ENCODE results near the gene ASTE1.
"Not testable (repeated sequence)": the region's sequence is repeated elsewhere in the genome, so short reads cannot be mapped to it uniquely, and the experiment has no call there.

The ASTE1 gene

DNA sequence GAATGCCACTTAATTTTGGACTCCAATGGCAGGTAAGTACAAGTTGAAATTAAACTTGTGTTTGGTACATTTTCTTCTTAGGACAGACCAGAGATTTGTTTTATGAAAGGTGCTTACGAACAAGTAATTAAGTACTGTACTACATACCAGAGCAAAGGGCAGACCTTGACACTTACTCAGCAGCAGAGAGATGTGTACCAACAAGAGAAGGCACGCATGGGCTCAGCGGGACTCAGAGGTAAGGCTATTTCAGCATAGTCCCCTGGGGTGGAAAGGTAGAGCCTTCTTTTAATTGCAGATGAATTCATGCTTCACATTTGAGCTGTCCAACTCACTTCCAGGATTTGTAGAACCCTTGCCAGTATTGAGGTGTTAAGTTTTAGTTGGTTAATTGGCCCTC lies 51.4 kb downstream of the ASTE1 start:
- no peaks in the 10 kb centered on the region for H3K9me3 ChIP-seq (ENCODE audit: insufficient read depth, low read depth, low read length)
- no peak overlapping the region for H3K4me2 ChIP-seq (ENCODE audit: low read depth, low read length, poor library complexity, severe bottlenecking)
- H3K27me3 ChIP-seq (ENCODE audit: insufficient read depth, low read length, poor library complexity, severe bottlenecking) = no peaks in the 10 kb centered on the region
- no peak overlapping the region for H3K4me3 ChIP-seq (ENCODE audit: low read length, poor library complexity, severe bottlenecking)
- H3F3A ChIP-seq (ENCODE audit: low read depth) = no peaks in the 10 kb centered on the region
- no peaks in the 10 kb centered on the region for H4K20me1 ChIP-seq (ENCODE audit: insufficient read depth, low read length, poor library complexity, severe bottlenecking)
- H3K4me1 ChIP-seq (ENCODE audit: insufficient read depth, low read length, poor library complexity, severe bottlenecking) = no peaks in the 10 kb centered on the region
- no peak for TF ChIP-seq EZH2phosphoT487 (IDR thresholded peaks at IDR 0.05; ENCODE audit: borderline replicate concordance)
- TF ChIP-seq, protein P1, sequence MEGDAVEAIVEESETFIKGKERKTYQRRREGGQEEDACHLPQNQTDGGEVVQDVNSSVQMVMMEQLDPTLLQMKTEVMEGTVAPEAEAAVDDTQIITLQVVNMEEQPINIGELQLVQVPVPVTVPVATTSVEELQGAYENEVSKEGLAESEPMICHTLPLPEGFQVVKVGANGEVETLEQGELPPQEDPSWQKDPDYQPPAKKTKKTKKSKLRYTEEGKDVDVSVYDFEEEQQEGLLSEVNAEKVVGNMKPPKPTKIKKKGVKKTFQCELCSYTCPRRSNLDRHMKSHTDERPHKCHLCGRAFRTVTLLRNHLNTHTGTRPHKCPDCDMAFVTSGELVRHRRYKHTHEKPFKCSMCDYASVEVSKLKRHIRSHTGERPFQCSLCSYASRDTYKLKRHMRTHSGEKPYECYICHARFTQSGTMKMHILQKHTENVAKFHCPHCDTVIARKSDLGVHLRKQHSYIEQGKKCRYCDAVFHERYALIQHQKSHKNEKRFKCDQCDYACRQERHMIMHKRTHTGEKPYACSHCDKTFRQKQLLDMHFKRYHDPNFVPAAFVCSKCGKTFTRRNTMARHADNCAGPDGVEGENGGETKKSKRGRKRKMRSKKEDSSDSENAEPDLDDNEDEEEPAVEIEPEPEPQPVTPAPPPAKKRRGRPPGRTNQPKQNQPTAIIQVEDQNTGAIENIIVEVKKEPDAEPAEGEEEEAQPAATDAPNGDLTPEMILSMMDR (conservative IDR thresholded peaks at IDR 0.05; ENCODE audit: low read length) = no peak
- H3K9me2 ChIP-seq (replicated peaks; ENCODE audit: low read depth, low read length) = no peaks in the 10 kb centered on the region
- no peak overlapping the region for H3K9ac ChIP-seq (ENCODE audit: low read depth, low read length, poor library complexity, severe bottlenecking)
- peaks cover 81% of the 10 kb centered on the region for H3K36me3 ChIP-seq (ENCODE audit: insufficient read depth, low read length)
- H2AFZ ChIP-seq (ENCODE audit: low read length) = no peak overlapping the region
- no peaks in the 10 kb centered on the region for H3K79me2 ChIP-seq (ENCODE audit: insufficient read depth, low read length)

DNA sequence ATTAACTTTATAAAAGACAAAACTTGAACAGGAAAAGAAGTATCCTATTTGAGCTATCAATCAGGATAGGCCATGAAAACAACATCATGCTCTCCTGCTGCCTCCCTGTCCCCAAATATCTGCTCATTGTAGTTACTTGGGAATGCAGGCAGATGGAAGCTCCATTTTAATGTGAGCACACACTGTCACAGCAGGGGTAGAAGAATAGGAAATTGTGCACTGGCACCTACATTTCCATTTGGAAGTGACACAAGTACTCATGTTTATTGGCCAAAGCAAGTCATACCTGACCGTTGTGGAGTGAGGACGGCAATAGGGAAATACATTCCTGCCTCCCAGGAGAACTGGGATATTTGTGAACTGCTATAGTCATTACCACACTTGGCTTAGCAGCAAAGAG lies 52.4 kb downstream of the ASTE1 start:
- Histone ChIP-seq H3K4me3 (ENCODE audit: low read length, poor library complexity, severe bottlenecking) (no peak overlapping the region), H3K4me2 (ENCODE audit: low read depth, low read length, poor library complexity, severe bottlenecking) (no peak overlapping the region), H3K36me3 (ENCODE audit: insufficient read depth, low read length) (peaks cover 80% of the 10 kb centered on the region), H3F3A (ENCODE audit: low read depth) (no peaks in the 10 kb centered on the region), H4K20me1 (ENCODE audit: insufficient read depth, low read length, poor library complexity, severe bottlenecking) (no peaks in the 10 kb centered on the region), H3K4me1 (ENCODE audit: insufficient read depth, low read length, poor library complexity, severe bottlenecking) (no peaks in the 10 kb centered on the region), H3K27me3 (ENCODE audit: insufficient read depth, low read length, poor library complexity, severe bottlenecking) (no peaks in the 10 kb centered on the region), H3K9ac (ENCODE audit: low read depth, low read length, poor library complexity, severe bottlenecking) (no peak overlapping the region), H3K9me3 (ENCODE audit: insufficient read depth, low read depth, low read length) (no peaks in the 10 kb centered on the region), H3K9me2 (replicated peaks; ENCODE audit: low read depth, low read length) (no peaks in the 10 kb centered on the region), H3K79me2 (ENCODE audit: insufficient read depth, low read length) (no peaks in the 10 kb centered on the region), H2AFZ (ENCODE audit: low read length) (no peak overlapping the region)
- no peak for TF ChIP-seq EZH2phosphoT487 (IDR thresholded peaks at IDR 0.05; ENCODE audit: borderline replicate concordance)
- TF ChIP-seq, protein P1 (conservative IDR thresholded peaks at IDR 0.05; ENCODE audit: low read length) = no peak

- Histone ChIP-seq H4K20me1 (ENCODE audit: insufficient read depth, low read length, poor library complexity, severe bottlenecking) (no peaks in the 10 kb centered on the region), H3K9ac (ENCODE audit: low read depth, low read length, poor library complexity, severe bottlenecking) (no peak overlapping the region), H3K36me3 (ENCODE audit: insufficient read depth, low read length) (peaks cover 79% of the 10 kb centered on the region), H3K4me1 (ENCODE audit: insufficient read depth, low read length, poor library complexity, severe bottlenecking) (no peaks in the 10 kb centered on the region), H3K4me3 (ENCODE audit: low read length, poor library complexity, severe bottlenecking) (no peak overlapping the region), H3K4me2 (ENCODE audit: low read depth, low read length, poor library complexity, severe bottlenecking) (no peak overlapping the region), H3K27me3 (ENCODE audit: insufficient read depth, low read length, poor library complexity, severe bottlenecking) (no peaks in the 10 kb centered on the region), H3K9me2 (replicated peaks; ENCODE audit: low read depth, low read length) (no peaks in the 10 kb centered on the region), H3K79me2 (ENCODE audit: insufficient read depth, low read length) (no peaks in the 10 kb centered on the region), H2AFZ (ENCODE audit: low read length) (no peak overlapping the region), H3K9me3 (ENCODE audit: insufficient read depth, low read depth, low read length) (no peaks in the 10 kb centered on the region), H3F3A (ENCODE audit: low read depth) (no peaks in the 10 kb centered on the region)
- TF ChIP-seq, protein P1 (conservative IDR thresholded peaks at IDR 0.05; ENCODE audit: low read length) = no peak
Measured at GRCh38 chr3:130973406-130973805, 53.2 kb downstream of the ASTE1 start.

GRCh38 chr3:130972592-130972991 lies 54.0 kb downstream of the ASTE1 start:
- H3F3A ChIP-seq (ENCODE audit: low read depth); H2AFZ ChIP-seq (ENCODE audit: low read length); H3K4me1 ChIP-seq (ENCODE audit: insufficient read depth, low read length, poor library complexity, severe bottlenecking); H3K9ac ChIP-seq (ENCODE audit: low read depth, low read length, poor library complexity, severe bottlenecking); H3K79me2 ChIP-seq (ENCODE audit: insufficient read depth, low read length); H3K4me2 ChIP-seq (ENCODE audit: low read depth, low read length, poor library complexity, severe bottlenecking); H3K9me3 ChIP-seq (ENCODE audit: insufficient read depth, low read depth, low read length); H3K9me2 ChIP-seq (replicated peaks; ENCODE audit: low read depth, low read length); H3K27me3 ChIP-seq (ENCODE audit: insufficient read depth, low read length, poor library complexity, severe bottlenecking); H4K20me1 ChIP-seq (ENCODE audit: insufficient read depth, low read length, poor library complexity, severe bottlenecking); H3K4me3 ChIP-seq (ENCODE audit: low read length, poor library complexity, severe bottlenecking): not testable (repeated sequence)
- peaks cover 73% of the 10 kb centered on the region for H3K36me3 ChIP-seq (ENCODE audit: insufficient read depth, low read length)
